MM.1S (cell line): Measurements from ENCODE around the gene ELF3.

Experiments used
- EZH2 ChIP-seq: fragments of 300-600 bp; sonication (generic); optimal IDR thresholded peaks from 2 replicates; pipeline ENCODE3; 2017; ENCODE audit warnings: low read depth, mild to moderate bottlenecking, antibody characterized with exemption, low read length, mixed read lengths
- EZH2phosphoT487 ChIP-seq: fragments of 300-600 bp; sonication (generic); IDR thresholded peaks from 2 replicates; pipeline ENCODE4 v1.6.1; 2018; ENCODE audit warnings: antibody characterized with exemption, low read length
- TF ChIP-seq, protein P1 (sequence below): fragments of 300-600 bp; sonication (generic); IDR thresholded peaks from 2 replicates; pipeline ENCODE4 v1.5.1; 2016; ENCODE audit warnings: antibody characterized with exemption, low read length, mixed read lengths

DNA sequence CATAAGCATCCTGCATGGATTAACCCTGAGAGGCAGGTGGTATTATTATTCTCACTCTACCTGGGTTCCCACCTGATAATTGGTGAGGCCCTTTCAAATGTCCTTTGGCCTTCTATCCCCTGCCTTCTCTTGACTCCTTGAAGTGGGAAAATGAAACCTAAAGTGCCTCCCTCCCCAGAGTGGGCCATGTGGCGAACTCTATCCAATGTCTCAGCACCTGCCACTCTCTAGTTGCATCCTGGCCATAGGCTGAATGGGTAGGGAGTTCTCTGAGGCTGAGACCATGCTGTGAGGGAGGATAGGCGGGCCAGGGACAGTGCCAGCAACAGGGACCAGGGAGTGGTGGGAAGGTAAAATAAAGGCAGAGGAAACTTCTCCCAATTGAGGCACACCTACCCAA, 35.3 kb downstream of the ELF3 start:
- TF ChIP-seq, protein P1, sequence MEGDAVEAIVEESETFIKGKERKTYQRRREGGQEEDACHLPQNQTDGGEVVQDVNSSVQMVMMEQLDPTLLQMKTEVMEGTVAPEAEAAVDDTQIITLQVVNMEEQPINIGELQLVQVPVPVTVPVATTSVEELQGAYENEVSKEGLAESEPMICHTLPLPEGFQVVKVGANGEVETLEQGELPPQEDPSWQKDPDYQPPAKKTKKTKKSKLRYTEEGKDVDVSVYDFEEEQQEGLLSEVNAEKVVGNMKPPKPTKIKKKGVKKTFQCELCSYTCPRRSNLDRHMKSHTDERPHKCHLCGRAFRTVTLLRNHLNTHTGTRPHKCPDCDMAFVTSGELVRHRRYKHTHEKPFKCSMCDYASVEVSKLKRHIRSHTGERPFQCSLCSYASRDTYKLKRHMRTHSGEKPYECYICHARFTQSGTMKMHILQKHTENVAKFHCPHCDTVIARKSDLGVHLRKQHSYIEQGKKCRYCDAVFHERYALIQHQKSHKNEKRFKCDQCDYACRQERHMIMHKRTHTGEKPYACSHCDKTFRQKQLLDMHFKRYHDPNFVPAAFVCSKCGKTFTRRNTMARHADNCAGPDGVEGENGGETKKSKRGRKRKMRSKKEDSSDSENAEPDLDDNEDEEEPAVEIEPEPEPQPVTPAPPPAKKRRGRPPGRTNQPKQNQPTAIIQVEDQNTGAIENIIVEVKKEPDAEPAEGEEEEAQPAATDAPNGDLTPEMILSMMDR: no peak
- TF ChIP-seq EZH2 (no peak), EZH2phosphoT487 (no peak)
